Esophagus muscularis mucosa (tissue), 4 donors: Measurements from ENCODE around the gene DDX5. TPM values are rescaled to one million over a fixed set of nuclear protein-coding genes. Genes with fewer than 3 reads are reported as not detected.

Experiments
- DNase-seq: peaks from one replicate; pipeline ENCODE4 v3.0.0-alpha.2; 2017; ENCODE audit errors: extremely low spot score
- H3K27ac ChIP-seq, 4 donors: fragments of 200-600 bp; sonication (generic); replicated peaks in 1 of 4; 1 replicate in 3 of 4; 2 replicates in 1 of 4; pipeline ENCODE4 v1.5.1; 2016 to 2019; ENCODE audit warnings: mild to moderate bottlenecking in 1 of 4
- H3K27me3 ChIP-seq, 4 donors: fragments of 200-600 bp; sonication (generic); one replicate each; pipeline versions ENCODE4 v1.5.1 to v1.6.0; 2016 to 2019
- H3K36me3 ChIP-seq, 4 donors: fragments of 200-600 bp; sonication (generic); one replicate each; pipeline ENCODE4 v1.5.1; 2016 to 2019
- H3K4me1 ChIP-seq, 4 donors: fragments of 200-600 bp; sonication (generic); one replicate each; pipeline ENCODE4 v1.5.1; 2016 to 2019
- H3K4me3 ChIP-seq, 4 donors: fragments of 200-600 bp; sonication (generic); 1 replicate in 2 of 4; 2 replicates in 2 of 4; pipeline ENCODE4 v1.5.1; 2016 to 2019; ENCODE audit warnings: mild to moderate bottlenecking in 4 of 4, moderate library complexity in 1 of 4
- H3K9me3 ChIP-seq, 4 donors: fragments of 200-600 bp; sonication (generic); 1 replicate in 3 of 4; 2 replicates in 1 of 4; pipeline ENCODE4 v1.5.1; 2016 to 2019
- EP300 ChIP-seq: sonication (generic); formaldehyde crosslinking; IDR thresholded peaks from one replicate; pipeline ENCODE4 v1.6.1; 2017; ENCODE audit warnings: antibody characterized with exemption
- POLR2AphosphoS5 ChIP-seq, 2 donors: sonication (generic); formaldehyde crosslinking; IDR thresholded peaks; one replicate each; pipeline ENCODE4 v1.6.1; 2017; ENCODE audit warnings: antibody characterized with exemption in 2 of 2
- WGBS: methylation state at CpG from one replicate; pipeline ENCODE4 v1.1.5; 2018; 5-methylcytosine and 5-hydroxymethylcytosine counted together
- intact Hi-C: fragments of 100-400 bp; cut with DNase I; formaldehyde crosslinking; loops from one replicate; pipeline ENCODE4 v1.15.1; 2023
- small RNA-seq, 3 donors: library from RNA; depleted of rRNA; stranded (forward); fragments of <200 nt; gene quantifications; one replicate each; pipeline ENCODE3, GENCODE V24; 2016
- total RNA-seq, 4 donors: library from RNA; depleted of rRNA; stranded (reverse); fragments of >200 nt; gene quantifications; one replicate each; pipeline versions ENCODE4 v1.1.0 to v1.2.1, GENCODE V29; 2016

DDX5 gene
- total RNA-seq, 4 donors from 2014 or later = 422 to 728 (median 528) TPM

DNA sequence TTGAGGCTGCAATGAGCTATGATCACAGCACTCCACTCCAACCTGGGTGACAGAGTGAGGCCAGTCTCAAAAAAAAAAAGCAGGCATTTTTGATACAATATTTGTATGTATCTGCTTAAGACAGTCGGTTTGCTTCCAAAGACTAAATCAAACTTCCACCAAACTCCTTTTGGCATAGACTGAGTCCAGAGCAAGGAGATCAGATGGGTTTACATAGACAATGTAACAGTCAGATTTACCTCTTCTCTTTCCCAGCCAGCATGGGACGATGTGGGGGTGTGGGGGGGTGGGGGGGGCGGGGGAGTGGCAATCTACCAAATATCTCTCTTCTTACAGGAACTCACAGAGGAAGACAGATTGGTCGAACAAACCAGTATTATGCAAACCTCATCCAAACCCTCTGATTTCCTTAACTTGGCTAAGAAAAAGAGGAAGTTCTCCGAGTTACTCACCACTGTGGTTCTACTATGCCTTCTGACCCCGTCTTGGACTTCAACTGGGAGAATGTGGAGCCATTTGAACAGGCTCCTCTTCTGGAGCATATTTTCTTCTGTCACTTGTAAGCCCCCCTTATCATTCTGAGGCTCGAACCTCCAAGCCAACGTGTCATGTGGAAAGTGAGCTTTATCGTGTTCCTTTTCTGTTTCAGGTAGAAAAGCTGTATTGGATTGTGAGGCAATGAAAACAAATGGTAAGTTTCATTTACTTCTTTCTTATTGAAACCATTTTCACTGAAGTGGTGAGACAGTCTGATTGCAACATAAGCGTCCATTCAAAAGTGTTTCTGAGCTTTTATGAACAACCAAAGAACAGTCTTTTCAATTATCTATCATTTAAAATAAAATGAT, 57.2 kb downstream of the DDX5 start, which contains the start of gene MILR1:
TSS of gene MILR1 (plus strand) at position 451 of the 848 bp plus-strand sequence. CDS start at position 505, 54 bp downstream.
- peak within 1 kb of the TSS in 3 of 4 donors; percentile 25 to 57 (median 48) for H3K27ac ChIP-seq
- intact Hi-C loops = no loop called here
- no peaks in the 10 kb centered on the region for H3K36me3 ChIP-seq
- peak in 1 of 2 donors; percentile 39 for TF ChIP-seq POLR2AphosphoS5 (IDR thresholded peaks at IDR 0.05)
- no peak for TF ChIP-seq EP300
- H3K4me1 ChIP-seq = peaks cover 0 to 8% (median 0%) of the 10 kb centered on the region in 4 donors
- DNase-seq = no peak
- H3K9me3 ChIP-seq = no peaks in the 10 kb centered on the region
- peak within 1 kb of the TSS in 3 of 4 donors; percentile 4 to 25 (median 5) for H3K4me3 ChIP-seq
- H3K27me3 ChIP-seq = no peaks in the 10 kb centered on the region
- 37% methylated on average over 10 of the region's 10 CpGs for WGBS

Small RNAs within 50 kb of the gene (small RNA-seq; reads per million reads assigned to genes)
- 0 reads per million in 3 donors for gene ATP5MFP4

Other genes starting within 250 kb of the DDX5 start
- 10 to 100 TPM; 32.6 to 58.7 (median 46.1) TPM for gene TEX2, start 243.0 kb downstream of the DDX5 start, total RNA-seq
- gene PECAM1, start 115.4 kb downstream of the DDX5 start, total RNA-seq = 100 to 1,000 TPM in 2 of 4 donors, 10 to 100 TPM in 2; 52.3 to 270 (median 148) TPM
- 1 to 10 TPM; 2.9 to 6.6 (median 4.2) TPM for gene MILR1, start 57.2 kb downstream of the DDX5 start, total RNA-seq
- gene POLG2, start 9.2 kb downstream of the DDX5 start, total RNA-seq = 1 to 10 TPM; 3.2 to 5.0 (median 3.3) TPM
- 10 to 100 TPM; 24.6 to 39.5 (median 34.8) TPM for gene CEP95, start 688 bp upstream of the DDX5 start, total RNA-seq
- 10 to 100 TPM; 30.5 to 52.7 (median 44.1) TPM for gene SMURF2, start 156.0 kb upstream of the DDX5 start, total RNA-seq